HEK293 (cell line): Measurements from ENCODE around the gene RBM4B.

Source experiments
- CTCF ChIA-PET: fragments of 350-600 bp; formaldehyde crosslinking; extraction: SDS; loops from one replicate; lab custom pipeline; 2021; ENCODE audit warnings: antibody characterized with exemption; lab: Yijun Ruan, JAX
- POLR2A ChIA-PET: fragments of 300-600 bp; formaldehyde crosslinking; extraction: SDS; loops from one replicate; lab custom pipeline; 2020; ENCODE audit warnings: antibody characterized with exemption, inconsistent platforms; lab: Yijun Ruan, JAX
- H3K27ac ChIP-seq: fragments of 200-500 bp; sonication (Bioruptor generic); 2 replicates; pipeline ENCODE4 v1.5.1; 2014; ENCODE audit warnings: low read depth, low read length, control low read depth, inconsistent platforms; ENCODE audit errors: extremely low read depth
- H3K36me3 ChIP-seq, 2 experiments: fragments of 200-500 bp in 1 of 2; sonication (Bioruptor generic) in 1 of 2; 1 replicate in 1 of 2; 2 replicates in 1 of 2; pipeline ENCODE4 v1.5.1; 2014 to 2017; ENCODE audit warnings: inconsistent platforms in 2 of 2, low read length in 2 of 2; ENCODE audit not compliant: control insufficient read depth in 2 of 2, insufficient read depth in 1 of 2
- H3K4me1 ChIP-seq: fragments of 200-500 bp; sonication (Bioruptor generic); 2 replicates; pipeline ENCODE4 v1.5.1; 2014; ENCODE audit warnings: mild to moderate bottlenecking, low read length, inconsistent platforms; ENCODE audit not compliant: control insufficient read depth, insufficient read depth
- H3K4me3 ChIP-seq: 2 replicates; pipeline ENCODE4 v1.5.1; 2011; ENCODE audit warnings: low read depth, mild to moderate bottlenecking, control low read depth, low read length, moderate library complexity
- H3K9me3 ChIP-seq: fragments of 200-500 bp; sonication (Bioruptor generic); 2 replicates; pipeline ENCODE4 v1.5.1; 2014; ENCODE audit warnings: low read depth, low read length, inconsistent platforms; ENCODE audit not compliant: control insufficient read depth, insufficient read depth
- ATF2 ChIP-seq: fragments of 450-650 bp; formaldehyde crosslinking; IDR thresholded peaks from 2 replicates; pipeline ENCODE4 v1.5.1; 2016; ENCODE audit warnings: missing biosample characterization, missing genetic modification characterization, low read depth
- REPIN1 ChIP-seq: fragments of 450-650 bp; formaldehyde crosslinking; IDR thresholded peaks from 2 replicates; pipeline ENCODE4 v1.5.1; 2017; ENCODE audit warnings: missing biosample characterization, missing genetic modification characterization, low read depth
- TSHZ1 ChIP-seq: fragments of 450-650 bp; formaldehyde crosslinking; IDR thresholded peaks from 2 replicates; pipeline ENCODE4 v1.5.1; 2016; ENCODE audit warnings: missing biosample characterization, missing genetic modification characterization, borderline replicate concordance
- YY2 ChIP-seq: fragments of 450-650 bp; formaldehyde crosslinking; IDR thresholded peaks from 2 replicates; pipeline ENCODE4 v1.5.1; 2016; ENCODE audit warnings: missing biosample characterization, missing genetic modification characterization
- ZBTB1 ChIP-seq: fragments of 450-650 bp; formaldehyde crosslinking; IDR thresholded peaks from 2 replicates; pipeline ENCODE4 v1.5.1; 2016; ENCODE audit warnings: missing biosample characterization, missing genetic modification characterization
- ZBTB17 ChIP-seq: fragments of 450-650 bp; formaldehyde crosslinking; IDR thresholded peaks from 2 replicates; pipeline ENCODE4 v1.5.1; 2016; ENCODE audit warnings: missing biosample characterization, missing genetic modification characterization
- ZBTB6 ChIP-seq: fragments of 450-650 bp; formaldehyde crosslinking; IDR thresholded peaks from 2 replicates; pipeline ENCODE4 v1.5.1; 2017; ENCODE audit warnings: missing biosample characterization, missing genetic modification characterization
- ZBTB8A ChIP-seq: fragments of 450-650 bp; formaldehyde crosslinking; IDR thresholded peaks from 2 replicates; pipeline ENCODE4 v1.5.1; 2016; ENCODE audit warnings: missing biosample characterization, missing genetic modification characterization
- ZFHX2 ChIP-seq: fragments of 450-650 bp; formaldehyde crosslinking; conservative IDR thresholded peaks from 2 replicates; pipeline ENCODE4 v1.5.1; 2016; ENCODE audit warnings: missing biosample characterization, missing genetic modification characterization
- ZNF138 ChIP-seq: fragments of 450-650 bp; formaldehyde crosslinking; IDR thresholded peaks from 2 replicates; pipeline ENCODE4 v1.5.1; 2016; ENCODE audit warnings: missing biosample characterization, missing genetic modification characterization, borderline replicate concordance
- ZNF175 ChIP-seq: fragments of 450-650 bp; formaldehyde crosslinking; IDR thresholded peaks from 2 replicates; pipeline ENCODE4 v1.5.1; 2016; ENCODE audit warnings: missing biosample characterization, missing genetic modification characterization
- ZNF202 ChIP-seq: fragments of 450-650 bp; formaldehyde crosslinking; IDR thresholded peaks from 2 replicates; pipeline ENCODE4 v1.5.1; 2016; ENCODE audit warnings: missing biosample characterization, missing genetic modification characterization, borderline replicate concordance
- ZNF211 ChIP-seq: fragments of 450-650 bp; formaldehyde crosslinking; IDR thresholded peaks from 2 replicates; pipeline ENCODE4 v1.5.1; 2016; ENCODE audit warnings: low read depth, missing biosample characterization, missing genetic modification characterization
- ZNF223 ChIP-seq: fragments of 450-650 bp; formaldehyde crosslinking; IDR thresholded peaks from 2 replicates; pipeline ENCODE4 v1.5.1; 2016; ENCODE audit warnings: missing biosample characterization, missing genetic modification characterization
- ZNF274 ChIP-seq, 2 experiments: fragments of 200-500 bp in 1 of 2; fragments of 450-650 bp in 1 of 2; sonication (Bioruptor generic) in 1 of 2; formaldehyde crosslinking in 1 of 2; IDR thresholded peaks; 2 replicates each; pipeline versions ENCODE4 v1.5.1 to v1.6.1; 2014 to 2016; ENCODE audit warnings: borderline replicate concordance in 1 of 2, inconsistent platforms in 1 of 2, low read length in 1 of 2, missing biosample characterization in 1 of 2, missing genetic modification characterization in 1 of 2
- ZNF394 ChIP-seq: fragments of 450-650 bp; formaldehyde crosslinking; IDR thresholded peaks from 2 replicates; pipeline ENCODE4 v1.5.1; 2016; ENCODE audit warnings: missing biosample characterization, missing genetic modification characterization, mild to moderate bottlenecking, moderate library complexity, borderline replicate concordance
- ZNF398 ChIP-seq: fragments of 450-650 bp; formaldehyde crosslinking; IDR thresholded peaks from 2 replicates; pipeline ENCODE4 v1.5.1; 2017; ENCODE audit warnings: missing biosample characterization, missing genetic modification characterization
- ZNF404 ChIP-seq: fragments of 450-650 bp; formaldehyde crosslinking; IDR thresholded peaks from 2 replicates; pipeline ENCODE4 v1.5.1; 2017; ENCODE audit warnings: missing biosample characterization, missing genetic modification characterization
- ZNF423 ChIP-seq: fragments of 450-650 bp; formaldehyde crosslinking; IDR thresholded peaks from 2 replicates; pipeline ENCODE4 v1.5.1; 2016; ENCODE audit warnings: missing biosample characterization, missing genetic modification characterization
- ZNF426 ChIP-seq: fragments of 450-650 bp; formaldehyde crosslinking; IDR thresholded peaks from 2 replicates; pipeline ENCODE4 v1.5.1; 2017; ENCODE audit warnings: missing biosample characterization, missing genetic modification characterization, mild to moderate bottlenecking, inconsistent platforms, moderate library complexity
- ZNF561 ChIP-seq: fragments of 450-650 bp; IDR thresholded peaks from 2 replicates; pipeline ENCODE4 v1.5.1; 2018; ENCODE audit warnings: missing biosample characterization, missing genetic modification characterization, borderline replicate concordance
- ZNF610 ChIP-seq: fragments of 450-650 bp; formaldehyde crosslinking; IDR thresholded peaks from 2 replicates; pipeline ENCODE4 v1.5.1; 2016; ENCODE audit warnings: missing biosample characterization, missing genetic modification characterization, borderline replicate concordance
- ZNF658 ChIP-seq: fragments of 450-650 bp; formaldehyde crosslinking; IDR thresholded peaks from 2 replicates; pipeline ENCODE4; 2016; ENCODE audit warnings: missing biosample characterization, missing genetic modification characterization

Gene RBM4B

GRCh38 chr11:66652651-66653050 is 25.0 kb downstream of the RBM4B start:
- ChIA-PET POLR2A (interaction anchor here (0.9 to 1.6 kb wide), 3 partner anchors 8 to 24 kb away, joined by 3 to 8 read pairs (median 4); partner anchors contain the start of gene RBM4), CTCF (interaction anchor here (1.2 kb wide), 1 partner anchor 73 kb away, joined by 6 read pairs; no protein-coding TSS in a partner anchor)
- no peak for TF ChIP-seq ZNF274 (IDR thresholded peaks at IDR 0.05; ENCODE audit: low read length)
- no peak for TF ChIP-seq ZNF274 (tag by site-specific recombination; IDR thresholded peaks at IDR 0.05; ENCODE audit: borderline replicate concordance)
- no peak for TF ChIP-seq ZBTB6 (tag by site-specific recombination)
- TF ChIP-seq ZNF138 (tag by site-specific recombination) = no peak
- TF ChIP-seq TSHZ1 (tag by site-specific recombination) = no peak
- no peak for TF ChIP-seq REPIN1 (tag by site-specific recombination)
- TF ChIP-seq ZBTB8A (tag by site-specific recombination) = no peak
- TF ChIP-seq ZNF211 = no peak
- no peak for TF ChIP-seq YY2
- no peak for TF ChIP-seq ZNF175 (tag by site-specific recombination)
- TF ChIP-seq ZNF561 (tag by site-specific recombination) = no peak
- TF ChIP-seq ZNF658 (tag by site-specific recombination) = no peak
- no peak for TF ChIP-seq ZFHX2 (tag by site-specific recombination)
- TF ChIP-seq ZNF404 (tag by site-specific recombination) = no peak
- TF ChIP-seq ZNF610 (tag by site-specific recombination) = no peak
- no peak for TF ChIP-seq ZBTB1 (tag by site-specific recombination)
- TF ChIP-seq ZNF394 (tag by site-specific recombination) = no peak
- TF ChIP-seq ZNF398 (tag by site-specific recombination) = no peak
- no peak for TF ChIP-seq ZBTB17 (tag by site-specific recombination)
- peaks cover 24 to 45% of the 10 kb centered on the region in 2 experiments; a peak in 2 of 3 replicates for H3K36me3 ChIP-seq
- H3K27ac ChIP-seq = no peak overlapping the region
- H3K4me1 ChIP-seq = no peaks in the 10 kb centered on the region
- no peaks in the 10 kb centered on the region for H3K9me3 ChIP-seq
- no peak overlapping the region for H3K4me3 ChIP-seq

- ChIA-PET CTCF (interaction anchor here (0.7 kb wide), 1 partner anchor 299 kb away, joined by 3 read pairs; no protein-coding TSS in a partner anchor), POLR2A (interaction anchor here (5.1 kb wide), 1 partner anchor 13 kb away, joined by 36 read pairs; the partner anchor contains the start of gene RBM4)
- Histone ChIP-seq H3K4me1 (no peaks in the 10 kb centered on the region), H3K4me3 (no peak overlapping the region), H3K27ac (no peak overlapping the region), H3K36me3 (peaks cover 13 to 53% of the 10 kb centered on the region in 2 experiments), H3K9me3 (no peaks in the 10 kb centered on the region)
- TF ChIP-seq ZNF423 (tag by site-specific recombination) (no peak), ZNF202 (tag by site-specific recombination) (no peak), ATF2 (tag by site-specific recombination) (peak; percentile 63), ZNF138 (tag by site-specific recombination) (no peak), TSHZ1 (tag by site-specific recombination) (no peak), ZNF426 (no peak), ZNF223 (tag by site-specific recombination) (no peak)
Measured at GRCh38 chr11:66651016-66651415, 26.7 kb downstream of the RBM4B start.
